HG03520 (cell line): Measurements from ENCODE around the gene GOLGB1.

Experiments used
- ATAC-seq: cut with Tn5 transposase; IDR thresholded peaks from one replicate; pipeline ENCODE4 v1.9.1; 2021; ENCODE audit warnings: mild to moderate bottlenecking, moderate library complexity; ENCODE audit not compliant: unreplicated experiment

GOLGB1 gene

GRCh38 chr3:121641127-121641526, 108.4 kb downstream of the GOLGB1 start:
- no peak for ATAC-seq

DNA sequence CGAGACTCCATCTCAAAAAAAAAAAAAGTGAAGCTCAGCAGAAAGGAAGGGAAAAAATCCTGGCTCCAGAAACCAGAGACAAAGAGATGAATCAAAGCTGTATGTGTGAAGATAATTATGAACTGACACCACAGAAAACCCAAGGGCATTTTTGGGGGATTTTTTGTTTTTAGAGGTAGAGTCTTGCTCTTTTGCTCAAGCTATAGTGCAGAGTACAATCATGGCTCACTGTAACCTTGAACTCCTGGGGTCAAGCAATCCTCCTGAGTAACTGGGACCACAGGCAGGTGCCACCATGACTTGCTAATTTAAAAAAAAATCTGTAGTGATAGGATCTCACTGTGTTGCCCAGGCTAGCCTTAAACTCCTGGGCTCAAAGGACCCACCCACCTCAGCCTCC, 111.6 kb downstream of the GOLGB1 start:
- ATAC-seq = no peak

DNA sequence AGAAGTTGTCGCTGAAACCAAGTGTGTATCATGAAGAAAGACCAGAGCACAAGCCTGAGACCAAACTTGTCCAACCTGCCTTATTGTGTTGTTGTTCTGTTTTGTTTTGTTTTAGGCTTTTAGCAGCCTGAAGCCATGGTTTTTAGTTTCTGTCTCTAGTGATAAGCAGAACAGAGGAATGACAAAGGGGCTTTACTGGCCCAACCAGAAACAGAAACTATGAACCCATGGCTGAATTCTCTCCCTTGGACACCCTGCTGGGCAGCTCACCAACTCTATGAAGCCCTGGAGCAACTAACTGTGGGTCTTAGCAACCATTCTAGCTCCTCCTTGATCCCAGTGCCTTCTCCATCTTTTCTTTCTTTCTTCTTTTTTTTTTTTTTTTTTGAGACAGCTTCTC, 119.2 kb downstream of the GOLGB1 start:
- ATAC-seq = no peak

DNA sequence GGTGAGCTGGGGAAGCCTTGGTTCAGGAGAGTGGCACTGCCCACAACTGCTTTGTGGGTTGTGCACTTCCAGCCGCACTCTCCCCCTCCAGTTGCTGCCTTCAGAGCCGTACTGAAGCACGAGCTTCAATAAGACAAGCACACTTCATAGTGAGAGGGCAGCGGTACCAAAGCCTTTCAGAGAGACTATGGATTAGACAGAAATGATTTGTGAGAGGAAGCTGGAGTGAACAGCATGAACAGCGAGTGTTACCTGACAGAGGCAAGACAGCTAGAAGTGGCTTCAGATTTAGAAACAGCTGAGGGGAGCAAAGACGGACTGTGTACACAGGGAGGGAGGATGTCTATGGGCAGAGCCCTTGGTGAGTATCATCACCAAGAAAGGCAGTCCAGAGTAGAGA, 119.9 kb downstream of the GOLGB1 start:
- no peak for ATAC-seq

DNA sequence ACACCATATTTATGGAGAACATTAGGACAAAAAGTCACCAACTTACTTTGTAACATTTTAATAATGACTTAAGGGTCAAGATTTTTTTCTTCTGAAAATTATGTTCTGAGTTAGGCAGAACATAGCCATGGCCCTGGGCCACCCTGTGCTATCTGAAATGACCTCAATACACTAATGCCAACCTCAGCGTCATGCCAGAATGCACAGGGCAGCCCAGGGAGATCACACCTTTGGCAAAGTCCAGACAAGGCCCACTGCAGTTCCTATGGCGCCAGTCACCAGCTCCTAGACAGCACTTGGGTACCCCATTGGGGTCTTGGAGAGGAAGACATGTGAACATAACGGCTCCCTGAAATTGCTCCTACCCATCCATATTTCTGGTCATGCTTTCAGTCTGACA, 121.9 kb downstream of the GOLGB1 start:
- no peak for ATAC-seq

DNA sequence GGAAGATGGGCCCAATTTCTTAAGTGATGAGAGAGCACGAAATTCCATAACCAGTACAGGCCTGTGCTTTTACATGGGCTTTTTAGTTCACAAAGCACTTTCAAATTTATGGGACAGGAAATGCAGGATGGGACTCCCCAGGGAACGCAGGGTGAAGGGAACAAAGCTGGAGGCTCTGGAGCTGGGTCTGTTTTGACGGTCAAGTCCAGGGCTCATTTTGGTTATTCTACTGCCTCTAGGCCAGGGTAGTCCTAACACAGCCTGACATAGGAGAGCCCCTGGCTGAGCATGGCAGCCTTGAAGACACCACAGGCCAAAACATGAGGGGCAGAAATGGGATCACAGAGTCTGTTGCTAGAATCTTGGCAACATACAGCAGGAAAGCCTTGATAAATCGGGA, 122.3 kb downstream of the GOLGB1 start:
- no peak for ATAC-seq

GRCh38 chr3:121626495-121626894, 123.0 kb downstream of the GOLGB1 start:
- ATAC-seq = no peak

DNA sequence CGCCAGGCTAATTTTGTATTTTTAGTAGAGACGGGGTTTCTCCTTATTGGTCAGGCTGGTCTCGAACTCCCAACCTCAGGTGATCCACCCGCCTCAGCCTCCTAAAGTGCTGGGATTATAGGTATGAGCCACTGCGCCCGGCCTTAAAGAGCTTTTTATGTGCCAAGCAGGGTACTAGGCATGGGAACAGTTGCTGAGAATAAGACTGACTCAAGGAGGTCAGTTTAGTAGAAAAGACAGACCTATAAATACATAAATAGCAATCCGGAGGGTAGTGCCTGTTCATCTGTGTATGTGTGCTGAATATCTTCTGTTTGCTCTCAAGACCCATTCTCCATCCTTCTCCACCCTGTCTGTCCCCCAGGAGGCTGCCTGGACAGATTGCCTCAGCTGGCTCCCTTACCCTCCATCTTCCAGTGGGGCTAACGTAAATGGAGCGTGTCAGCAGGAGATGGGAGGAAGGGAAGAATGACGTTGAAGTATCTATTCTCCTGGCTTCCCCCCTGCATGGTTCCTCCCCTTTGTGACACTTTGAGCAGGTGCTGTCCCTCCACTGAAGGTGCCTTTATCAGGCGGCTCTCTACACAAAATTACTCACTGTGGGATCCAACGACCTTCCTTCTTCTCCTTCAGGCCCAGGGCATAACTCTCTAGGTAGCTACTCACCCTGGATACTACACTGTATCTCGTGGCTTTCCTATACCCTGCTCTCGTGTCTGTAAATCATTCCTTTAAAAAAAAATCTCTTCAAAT, 125.2 kb downstream of the GOLGB1 start:
- no peak for ATAC-seq

- no peak for ATAC-seq
Measured at GRCh38 chr3:121621491-121621890, 128.1 kb downstream of the GOLGB1 start.

DNA sequence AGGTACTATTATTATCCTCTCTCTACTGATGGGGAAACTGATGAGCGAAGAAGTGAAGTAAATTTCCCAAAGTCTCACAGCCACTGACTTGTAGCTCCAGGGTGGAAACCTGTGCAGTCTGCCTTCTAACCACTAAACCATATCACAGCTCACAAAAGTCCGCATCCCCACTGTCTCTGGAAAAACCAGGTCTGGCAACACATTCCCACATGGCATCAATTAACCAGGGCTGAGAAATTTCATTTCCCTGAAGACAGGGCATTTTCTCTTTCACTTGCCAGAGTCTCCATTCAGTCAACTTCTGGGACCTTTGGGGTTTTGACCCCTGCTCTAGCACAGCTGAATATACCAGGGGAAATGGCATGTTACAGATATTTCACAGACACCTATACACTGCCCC, 129.8 kb downstream of the GOLGB1 start:
- no peak for ATAC-seq
